Middle frontal gyrus (tissue), 1 donor: ENCODE data around the gene HACL1.
"Not testable (repeated sequence)": the region's sequence is repeated elsewhere in the genome, so short reads cannot be mapped to it uniquely, and the experiment has no call there.

Source experiments
- DNase-seq: peaks from one replicate; pipeline ENCODE4 v3.0.0-alpha.2; 2015; ENCODE audit warnings: low spot score; ENCODE audit errors: extremely low spot score

HACL1 gene

GRCh38 chr3:15581471-15582394 is 19.6 kb downstream of the HACL1 start:
- DNase-seq = no peak

- DNase-seq = no peak
These were observed 22.3 kb downstream of the HACL1 start for GRCh38 chr3:15579051-15579450.

GRCh38 chr3:15578289-15578867 is 23.0 kb downstream of the HACL1 start:
- peak; percentile 26 for DNase-seq

- DNase-seq = no peak
These were observed 24.9 kb downstream of the HACL1 start for GRCh38 chr3:15576475-15576874.

- no peak for DNase-seq
These were observed 25.9 kb downstream of the HACL1 start for GRCh38 chr3:15575446-15575845.

GRCh38 chr3:15572138-15572537 is 29.2 kb downstream of the HACL1 start:
- no peak for DNase-seq

GRCh38 chr3:15563190-15563589 is 38.2 kb downstream of the HACL1 start:
- DNase-seq = no peak

- DNase-seq = no peak
These were observed 38.8 kb downstream of the HACL1 start for GRCh38 chr3:15562560-15562959.

GRCh38 chr3:15558581-15558980 is 42.8 kb downstream of the HACL1 start:
- no peak for DNase-seq

- DNase-seq = no peak
These were observed 43.8 kb downstream of the HACL1 start for GRCh38 chr3:15557511-15557946.

GRCh38 chr3:15556512-15556911 is 44.9 kb downstream of the HACL1 start:
- no peak for DNase-seq

- no peak for DNase-seq
These were observed 47.6 kb downstream of the HACL1 start for GRCh38 chr3:15553749-15554148.

- no peak for DNase-seq
These were observed 49.5 kb downstream of the HACL1 start for GRCh38 chr3:15551902-15552301.

- no peak for DNase-seq
These were observed 51.5 kb downstream of the HACL1 start for GRCh38 chr3:15549846-15550245.

GRCh38 chr3:15542614-15543013 is 58.8 kb downstream of the HACL1 start:
- DNase-seq = no peak

- no peak for DNase-seq
These were observed 60.0 kb downstream of the HACL1 start for GRCh38 chr3:15541371-15541770.

- no peak for DNase-seq
These were observed 62.3 kb downstream of the HACL1 start for GRCh38 chr3:15539066-15539465.

GRCh38 chr3:15538345-15538744 is 63.0 kb downstream of the HACL1 start:
- no peak for DNase-seq

- DNase-seq = no peak
These were observed 64.5 kb downstream of the HACL1 start for GRCh38 chr3:15536856-15537255.

GRCh38 chr3:15535732-15536131 is 65.6 kb downstream of the HACL1 start:
- DNase-seq = no peak

- DNase-seq = not testable (repeated sequence)
These were observed 68.8 kb downstream of the HACL1 start for GRCh38 chr3:15532614-15533013.

GRCh38 chr3:15531346-15531745 is 70.0 kb downstream of the HACL1 start:
- DNase-seq = no peak
